ENCODE results near the gene GRIA4.

DNA sequence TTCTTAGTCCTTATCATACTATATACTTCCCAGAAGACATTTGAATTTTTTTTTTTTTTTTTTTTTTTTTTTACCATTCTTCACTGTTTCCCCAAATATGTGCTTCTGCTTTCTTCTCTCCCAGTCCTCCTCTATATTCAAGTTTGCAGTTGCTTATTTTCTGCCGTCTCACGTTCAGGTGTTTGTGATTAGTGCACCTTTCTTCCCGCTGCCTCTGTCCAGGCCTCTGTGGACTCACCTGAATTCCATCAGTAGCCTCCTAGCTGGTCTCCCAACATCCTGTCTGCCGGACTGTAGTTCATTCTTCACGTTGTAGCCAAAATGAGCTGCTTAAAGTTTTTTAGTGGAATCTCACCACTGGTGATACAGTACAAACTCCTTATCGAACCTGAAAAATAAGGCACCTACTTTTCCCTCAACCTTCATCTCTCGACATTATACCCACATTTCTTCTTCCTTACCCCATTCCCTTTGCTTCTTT lies 413.0 kb downstream of the GRIA4 start:
- TF ChIP-seq MED1 (CRISPR knock-in tag; IDR thresholded peaks at IDR 0.05) (no peak), ZC3H4 (CRISPR knock-in tag; IDR thresholded peaks at IDR 0.05; ENCODE audit: borderline replicate concordance) (no peak), NFYB (CRISPR knock-in tag; IDR thresholded peaks at IDR 0.05) (no peak)
